Mesendoderm (in vitro differentiated cells): ENCODE results near the gene SPATA19.

Experiments
- DNase-seq: peaks from one replicate; pipeline ENCODE4 v3.0.0; 2013
- H2AK5ac ChIP-seq: 2 replicates; pipeline ENCODE4 v1.6.1; 2013; ENCODE audit warnings: low read length, inconsistent platforms
- H2BK120ac ChIP-seq: 2 replicates; pipeline ENCODE4 v1.6.1; 2013; ENCODE audit warnings: low read depth, mild to moderate bottlenecking, low read length, moderate library complexity, mixed read lengths
- H2BK15ac ChIP-seq: replicated peaks from 2 replicates; pipeline ENCODE4 v1.6.1; 2013; ENCODE audit warnings: low read depth, mild to moderate bottlenecking, moderate library complexity
- H2BK5ac ChIP-seq: 2 replicates; pipeline ENCODE4 v1.6.1; 2013; ENCODE audit warnings: low read length, inconsistent platforms
- H3K18ac ChIP-seq: 2 replicates; pipeline ENCODE4 v1.6.1; 2013; ENCODE audit warnings: mild to moderate bottlenecking, low read length, mixed read lengths
- H3K23ac ChIP-seq: one replicate; pipeline ENCODE4 v1.6.1; 2013; ENCODE audit warnings: low read length
- H3K27ac ChIP-seq: 2 replicates; pipeline ENCODE4 v1.5.1; 2013; ENCODE audit warnings: low read depth, mild to moderate bottlenecking, inconsistent platforms, low read length, moderate library complexity
- H3K27me3 ChIP-seq: 2 replicates; pipeline ENCODE4 v1.6.1; 2013; ENCODE audit warnings: low read length, control low read depth, mild to moderate bottlenecking, inconsistent platforms; ENCODE audit not compliant: insufficient read depth, poor library complexity
- H3K36me3 ChIP-seq: 2 replicates; pipeline ENCODE4 v1.6.1; 2013; ENCODE audit warnings: low read length, inconsistent platforms; ENCODE audit not compliant: control insufficient read depth, insufficient read depth
- H3K4ac ChIP-seq: one replicate; pipeline ENCODE4 v1.6.1; 2013; ENCODE audit warnings: low read depth, mild to moderate bottlenecking, low read length, moderate library complexity
- H3K4me1 ChIP-seq: 2 replicates; pipeline ENCODE4 v1.6.1; 2013; ENCODE audit warnings: low read depth, low read length, inconsistent platforms; ENCODE audit not compliant: control insufficient read depth
- H3K4me2 ChIP-seq: 2 replicates; pipeline ENCODE4 v1.6.1; 2013; ENCODE audit warnings: low read length
- H3K4me3 ChIP-seq: 2 replicates; pipeline ENCODE4 v1.5.1; 2013; ENCODE audit warnings: mild to moderate bottlenecking, low read length
- H3K56ac ChIP-seq: one replicate; pipeline ENCODE4 v1.6.1; 2013; ENCODE audit warnings: low read length
- H3K79me1 ChIP-seq: 2 replicates; pipeline ENCODE4 v1.6.1; 2013; ENCODE audit warnings: low read length, inconsistent platforms
- H3K79me2 ChIP-seq: 2 replicates; pipeline ENCODE4 v1.6.1; 2013; ENCODE audit warnings: mild to moderate bottlenecking, low read length; ENCODE audit not compliant: control insufficient read depth, insufficient read depth
- H3K9ac ChIP-seq: 2 replicates; pipeline ENCODE4 v1.6.1; 2013; ENCODE audit warnings: low read length, inconsistent platforms
- H4K5ac ChIP-seq: one replicate; pipeline ENCODE4 v1.6.1; 2013; ENCODE audit warnings: low read length
- H4K8ac ChIP-seq: one replicate; pipeline ENCODE4 v1.6.1; 2013; ENCODE audit warnings: low read depth, mild to moderate bottlenecking, control low read depth, low read length, moderate library complexity
- WGBS: extraction: QIAGEN DNeasy Blood & Tissue Kit; methylation state at CpG from one replicate; pipeline ENCODE4 v1.1.7; 2013; ENCODE audit warnings: low lambda C conversion rate, missing lambda C conversion rate; ENCODE audit not compliant: insufficient coverage; ENCODE audit errors: extremely low coverage; 5-methylcytosine and 5-hydroxymethylcytosine counted together

SPATA19 gene

GRCh38 chr11:133830931-133831907 lies 14.1 kb downstream of the SPATA19 start:
- H3K9ac ChIP-seq = no peak overlapping the region
- no peaks in the 10 kb centered on the region for H3K79me2 ChIP-seq
- H3K4me2 ChIP-seq = no peak overlapping the region
- H3K27me3 ChIP-seq = no peaks in the 10 kb centered on the region
- no peak overlapping the region for H2BK5ac ChIP-seq
- no peak overlapping the region for H2AK5ac ChIP-seq
- H2BK15ac ChIP-seq = no peak overlapping the region
- no peak overlapping the region for H3K4ac ChIP-seq
- DNase-seq = no peak
- H4K8ac ChIP-seq = no peak overlapping the region
- H3K4me3 ChIP-seq = no peak overlapping the region
- no peaks in the 10 kb centered on the region for H3K79me1 ChIP-seq
- H3K18ac ChIP-seq = no peak overlapping the region
- H3K36me3 ChIP-seq = no peaks in the 10 kb centered on the region
- H4K5ac ChIP-seq = no peak overlapping the region
- no peak overlapping the region for H3K23ac ChIP-seq
- H3K4me1 ChIP-seq = no peaks in the 10 kb centered on the region
- WGBS = no CpG with 5 or more reads among the region's 8 CpGs
- no peak overlapping the region for H3K27ac ChIP-seq
- no peak overlapping the region for H3K56ac ChIP-seq
- H2BK120ac ChIP-seq = no peak overlapping the region

- no peaks in the 10 kb centered on the region for H3K4me1 ChIP-seq
- no peak overlapping the region for H4K8ac ChIP-seq
- H3K79me2 ChIP-seq = no peaks in the 10 kb centered on the region
- no peak overlapping the region for H2BK15ac ChIP-seq
- H3K9ac ChIP-seq = no peak overlapping the region
- no peak overlapping the region for H4K5ac ChIP-seq
- no peak overlapping the region for H2BK5ac ChIP-seq
- no peak overlapping the region for H2AK5ac ChIP-seq
- DNase-seq = no peak
- H3K36me3 ChIP-seq = no peaks in the 10 kb centered on the region
- no CpG with 5 or more reads among the region's 2 CpGs for WGBS
- H3K56ac ChIP-seq = no peak overlapping the region
- H2BK120ac ChIP-seq = no peak overlapping the region
- H3K18ac ChIP-seq = no peak overlapping the region
- no peak overlapping the region for H3K27ac ChIP-seq
- no peaks in the 10 kb centered on the region for H3K79me1 ChIP-seq
- H3K27me3 ChIP-seq = no peaks in the 10 kb centered on the region
- H3K4ac ChIP-seq = no peak overlapping the region
- no peak overlapping the region for H3K23ac ChIP-seq
- no peak overlapping the region for H3K4me3 ChIP-seq
- H3K4me2 ChIP-seq = no peak overlapping the region
These were observed 15.7 kb downstream of the SPATA19 start for GRCh38 chr11:133829566-133829965.

DNA sequence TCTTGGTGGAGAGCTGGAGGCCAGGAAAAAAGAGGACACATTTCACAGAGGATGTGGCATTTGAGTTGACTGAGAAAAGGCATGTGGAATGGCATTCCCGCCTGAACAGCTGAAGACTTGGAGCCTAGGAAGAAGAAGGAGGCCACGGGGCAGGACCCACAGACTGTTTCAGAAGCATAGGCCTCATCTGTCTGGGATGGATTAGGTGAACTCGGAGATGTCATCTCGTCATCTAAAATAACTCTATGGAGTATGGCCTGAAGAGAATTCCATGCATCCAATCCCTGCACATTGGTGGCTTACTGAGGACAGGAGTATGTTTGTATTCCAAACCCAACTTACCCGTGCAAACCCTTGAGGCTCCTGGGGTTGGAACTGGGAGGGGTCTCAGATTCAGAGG lies 16.4 kb downstream of the SPATA19 start:
- Histone ChIP-seq H2BK120ac (no peak overlapping the region), H3K4me2 (no peak overlapping the region), H3K9ac (no peak overlapping the region), H3K4me3 (no peak overlapping the region), H4K8ac (no peak overlapping the region), H3K4me1 (no peaks in the 10 kb centered on the region), H3K4ac (no peak overlapping the region), H3K36me3 (no peaks in the 10 kb centered on the region), H4K5ac (no peak overlapping the region), H3K56ac (no peak overlapping the region), H3K79me2 (no peaks in the 10 kb centered on the region), H3K27ac (no peak overlapping the region), H3K23ac (no peak overlapping the region), H2BK15ac (no peak overlapping the region), H2BK5ac (no peak overlapping the region), H2AK5ac (no peak overlapping the region), H3K79me1 (no peaks in the 10 kb centered on the region), H3K18ac (no peak overlapping the region), H3K27me3 (no peaks in the 10 kb centered on the region)
- DNase-seq = no peak
- WGBS = no CpG with 5 or more reads among the region's 5 CpGs

DNA sequence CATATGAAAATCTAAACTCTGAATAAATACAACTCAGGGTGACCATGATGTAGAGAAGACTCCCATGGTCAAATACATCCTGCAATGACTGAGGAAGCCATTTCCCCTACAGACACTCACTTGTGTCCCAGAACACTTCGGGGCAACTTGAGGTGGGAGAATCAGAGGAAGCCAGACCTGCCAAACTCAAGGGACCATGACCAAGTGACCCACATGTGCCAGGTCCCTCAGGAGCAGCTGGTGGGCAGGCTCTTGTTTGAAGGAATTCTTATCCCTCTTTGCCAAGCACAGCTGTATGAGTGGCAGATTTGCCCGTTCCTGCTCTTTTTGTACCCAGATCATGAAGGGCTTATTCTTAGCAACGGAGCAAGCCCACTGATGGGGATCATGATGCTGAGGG lies 17.8 kb downstream of the SPATA19 start:
- H3K9ac ChIP-seq = no peak overlapping the region
- H4K5ac ChIP-seq = no peak overlapping the region
- H3K18ac ChIP-seq = no peak overlapping the region
- no peaks in the 10 kb centered on the region for H3K79me2 ChIP-seq
- H3K56ac ChIP-seq = no peak overlapping the region
- H3K27ac ChIP-seq = no peak overlapping the region
- H3K4me3 ChIP-seq = no peak overlapping the region
- H4K8ac ChIP-seq = no peak overlapping the region
- H3K23ac ChIP-seq = no peak overlapping the region
- H3K4me1 ChIP-seq = no peaks in the 10 kb centered on the region
- WGBS = no CpG with 5 or more reads among the region's 3 CpGs
- H3K36me3 ChIP-seq = no peaks in the 10 kb centered on the region
- no peak overlapping the region for H2BK15ac ChIP-seq
- H3K27me3 ChIP-seq = no peaks in the 10 kb centered on the region
- H3K79me1 ChIP-seq = no peaks in the 10 kb centered on the region
- no peak overlapping the region for H3K4me2 ChIP-seq
- no peak overlapping the region for H3K4ac ChIP-seq
- no peak overlapping the region for H2BK5ac ChIP-seq
- no peak for DNase-seq
- H2BK120ac ChIP-seq = no peak overlapping the region
- H2AK5ac ChIP-seq = no peak overlapping the region

DNA sequence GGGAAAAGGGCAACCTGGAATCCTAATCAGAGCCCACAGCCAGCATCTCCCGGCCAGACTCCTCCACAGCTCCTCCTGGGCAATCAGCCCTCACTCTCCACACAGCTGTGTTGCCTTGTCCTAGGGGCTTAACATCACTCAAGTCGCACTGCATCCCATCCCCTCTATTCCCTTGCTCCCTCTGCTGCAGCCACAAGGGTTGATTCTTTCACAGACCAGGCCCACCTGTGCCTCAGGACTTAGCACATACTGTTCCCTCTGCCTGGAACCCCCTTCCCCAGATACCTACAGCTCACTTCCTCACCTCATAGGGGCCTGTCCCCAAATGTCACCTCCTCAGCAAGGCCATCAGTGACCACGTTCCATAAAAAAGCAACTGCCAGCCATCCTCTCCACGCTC lies 18.4 kb downstream of the SPATA19 start:
- Histone ChIP-seq H3K4me1 (no peaks in the 10 kb centered on the region), H3K4me2 (no peak overlapping the region), H3K79me1 (no peaks in the 10 kb centered on the region), H3K27ac (no peak overlapping the region), H4K5ac (no peak overlapping the region), H4K8ac (no peak overlapping the region), H3K18ac (no peak overlapping the region), H2AK5ac (no peak overlapping the region), H3K79me2 (no peaks in the 10 kb centered on the region), H3K9ac (no peak overlapping the region), H3K27me3 (no peaks in the 10 kb centered on the region), H3K56ac (no peak overlapping the region), H3K4me3 (no peak overlapping the region), H3K36me3 (no peaks in the 10 kb centered on the region), H3K23ac (no peak overlapping the region), H3K4ac (no peak overlapping the region), H2BK5ac (no peak overlapping the region), H2BK15ac (no peak overlapping the region), H2BK120ac (no peak overlapping the region)
- no CpG with 5 or more reads among the region's 4 CpGs for WGBS
- no peak for DNase-seq
